Measurements from ENCODE around the gene ZNF808.
"Not testable (repeated sequence)": the region's sequence is repeated elsewhere in the genome, so short reads cannot be mapped to it uniquely, and the experiment has no call there.

The ZNF808 gene

GRCh38 chr19:52527134-52527955 is at the start of gene ZNF808:
Gene ZNF808, plus strand, starts transcription at chr19:52527668. Its CDS starts 15,617 bp downstream, at chr19:52543285.
- H3K4me3 ChIP-seq = peak within 1 kb of the TSS; percentile 82
- in situ Hi-C loops (cut with MboI; ENCODE audit: low sequenced_read_pairs) = no loop called here

GRCh38 chr19:52484111-52484743 is 43.2 kb upstream of the ZNF808 start:
- H3K4me3 ChIP-seq; in situ Hi-C loops (cut with MboI; ENCODE audit: low sequenced_read_pairs); H3K36me3 ChIP-seq (replicated peaks); H3K27me3 ChIP-seq (ENCODE audit: low read depth); H3K4me1 ChIP-seq; H3K9me3 ChIP-seq; DNase-seq (ENCODE audit: low spot score in 2 of 2): not testable (repeated sequence)

More at GRCh38 chr19:52527134-52527955, at the start of gene ZNF808:
- Histone ChIP-seq H3K9me3 (no peaks in the 10 kb centered on the region; the same call in 1 of the 2 replicates), H3K4me1 (no peaks in the 10 kb centered on the region), H3K27me3 (ENCODE audit: low read depth) (no peaks in the 10 kb centered on the region), H3K36me3 (replicated peaks) (no peaks in the 10 kb centered on the region)
- peak; percentile 84 to 97 for DNase-seq (ENCODE audit: low spot score in 2 of 2)

- H3K4me3 ChIP-seq; H3K36me3 ChIP-seq (replicated peaks); in situ Hi-C loops (cut with MboI; ENCODE audit: low sequenced_read_pairs); H3K9me3 ChIP-seq; H3K27me3 ChIP-seq (ENCODE audit: low read depth); H3K4me1 ChIP-seq; DNase-seq (ENCODE audit: low spot score in 2 of 2): not testable (repeated sequence)
Observed at GRCh38 chr19:52485064-52485463, 42.4 kb upstream of the ZNF808 start.

GRCh38 chr19:52485561-52486240 is 41.8 kb upstream of the ZNF808 start:
- H3K4me3 ChIP-seq; DNase-seq (ENCODE audit: low spot score in 2 of 2); in situ Hi-C loops (cut with MboI; ENCODE audit: low sequenced_read_pairs): not testable (repeated sequence)

GRCh38 chr19:52492201-52492993 is 35.1 kb upstream of the ZNF808 start:
- DNase-seq (ENCODE audit: low spot score in 2 of 2) = no peak
- H3K9me3 ChIP-seq = 0 out of 2 replicates have a peak, but pooled peaks cover 2% of the 10 kb centered on the region
- H3K27me3 ChIP-seq (ENCODE audit: low read depth) = no peaks in the 10 kb centered on the region
- H3K4me3 ChIP-seq = no peak overlapping the region
- in situ Hi-C loops (cut with MboI; ENCODE audit: low sequenced_read_pairs) = no loop called here
- H3K4me1 ChIP-seq = no peaks in the 10 kb centered on the region
- H3K36me3 ChIP-seq (replicated peaks) = no peaks in the 10 kb centered on the region

More at GRCh38 chr19:52485561-52486240, 41.8 kb upstream of the ZNF808 start:
- not testable (repeated sequence) for H3K4me1 ChIP-seq; H3K27me3 ChIP-seq (ENCODE audit: low read depth); H3K36me3 ChIP-seq (replicated peaks); H3K9me3 ChIP-seq

GRCh38 chr19:52492994-52493470 is 34.4 kb upstream of the ZNF808 start:
- no peak overlapping the region for H3K4me3 ChIP-seq
- H3K27me3 ChIP-seq (ENCODE audit: low read depth) = no peaks in the 10 kb centered on the region
- no peaks in the 10 kb centered on the region for H3K4me1 ChIP-seq

GRCh38 chr19:52494518-52494917 is 33.0 kb upstream of the ZNF808 start:
- Histone ChIP-seq H3K9me3 (0 out of 2 replicates have a peak, but pooled peaks cover 2% of the 10 kb centered on the region), H3K27me3 (ENCODE audit: low read depth) (no peaks in the 10 kb centered on the region), H3K4me1 (no peaks in the 10 kb centered on the region), H3K36me3 (replicated peaks) (no peaks in the 10 kb centered on the region), H3K4me3 (no peak overlapping the region)
- no peak for DNase-seq (ENCODE audit: low spot score in 2 of 2)
- in situ Hi-C loops (cut with MboI; ENCODE audit: low sequenced_read_pairs) = no loop called here

More at GRCh38 chr19:52492994-52493470, 34.4 kb upstream of the ZNF808 start:
- in situ Hi-C loops (cut with MboI; ENCODE audit: low sequenced_read_pairs) = no loop called here
- DNase-seq (ENCODE audit: low spot score in 2 of 2) = no peak
- 0 out of 2 replicates have a peak, but pooled peaks cover 2% of the 10 kb centered on the region for H3K9me3 ChIP-seq
- H3K36me3 ChIP-seq (replicated peaks) = no peaks in the 10 kb centered on the region

- in situ Hi-C loops (cut with MboI; ENCODE audit: low sequenced_read_pairs) = no loop called here
- Histone ChIP-seq H3K27me3 (ENCODE audit: low read depth) (no peaks in the 10 kb centered on the region), H3K4me3 (no peak overlapping the region), H3K4me1 (no peaks in the 10 kb centered on the region), H3K36me3 (replicated peaks) (no peaks in the 10 kb centered on the region), H3K9me3 (0 out of 2 replicates have a peak, but pooled peaks cover 2% of the 10 kb centered on the region)
- DNase-seq (ENCODE audit: low spot score in 2 of 2) = no peak
Observed at GRCh38 chr19:52498571-52498970, 28.9 kb upstream of the ZNF808 start.

GRCh38 chr19:52500474-52500873 is 27.0 kb upstream of the ZNF808 start:
- H3K27me3 ChIP-seq (ENCODE audit: low read depth); DNase-seq (ENCODE audit: low spot score in 2 of 2): not testable (repeated sequence)

GRCh38 chr19:52500991-52501390 is 26.5 kb upstream of the ZNF808 start:
- in situ Hi-C loops (cut with MboI; ENCODE audit: low sequenced_read_pairs); H3K4me1 ChIP-seq; H3K4me3 ChIP-seq; H3K36me3 ChIP-seq (replicated peaks); H3K27me3 ChIP-seq (ENCODE audit: low read depth); H3K9me3 ChIP-seq; DNase-seq (ENCODE audit: low spot score in 2 of 2): not testable (repeated sequence)

More at GRCh38 chr19:52500474-52500873, 27.0 kb upstream of the ZNF808 start:
- in situ Hi-C loops (cut with MboI; ENCODE audit: low sequenced_read_pairs); H3K36me3 ChIP-seq (replicated peaks); H3K4me1 ChIP-seq; H3K9me3 ChIP-seq; H3K4me3 ChIP-seq: not testable (repeated sequence)

GRCh38 chr19:52507266-52507665 is 20.2 kb upstream of the ZNF808 start:
- in situ Hi-C loops (cut with MboI; ENCODE audit: low sequenced_read_pairs) = no loop called here
- no peak for DNase-seq (ENCODE audit: low spot score in 2 of 2)
- no peak overlapping the region for H3K4me3 ChIP-seq
- no peaks in the 10 kb centered on the region for H3K9me3 ChIP-seq
- no peaks in the 10 kb centered on the region for H3K36me3 ChIP-seq (replicated peaks)
- H3K4me1 ChIP-seq = no peaks in the 10 kb centered on the region
- no peaks in the 10 kb centered on the region for H3K27me3 ChIP-seq (ENCODE audit: low read depth)

GRCh38 chr19:52516191-52516590 is 11.3 kb upstream of the ZNF808 start:
- Histone ChIP-seq H3K27me3 (ENCODE audit: low read depth) (no peaks in the 10 kb centered on the region), H3K36me3 (replicated peaks) (no peaks in the 10 kb centered on the region), H3K4me1 (no peaks in the 10 kb centered on the region), H3K9me3 (no peaks in the 10 kb centered on the region), H3K4me3 (no peak overlapping the region)
- no peak for DNase-seq (ENCODE audit: low spot score in 2 of 2)
- in situ Hi-C loops (cut with MboI; ENCODE audit: low sequenced_read_pairs) = no loop called here

- in situ Hi-C loops (cut with MboI; ENCODE audit: low sequenced_read_pairs) = no loop called here
- H3K4me1 ChIP-seq = no peaks in the 10 kb centered on the region
- H3K9me3 ChIP-seq = no peaks in the 10 kb centered on the region
- no peaks in the 10 kb centered on the region for H3K36me3 ChIP-seq (replicated peaks)
- no peak for DNase-seq (ENCODE audit: low spot score in 2 of 2)
- H3K4me3 ChIP-seq = no peak overlapping the region
- no peaks in the 10 kb centered on the region for H3K27me3 ChIP-seq (ENCODE audit: low read depth)
Observed at GRCh38 chr19:52518646-52519045, 8.8 kb upstream of the ZNF808 start.

Measured in HAP-1 (cell line).